ENCODE data around the gene ZFP92. TPM values are rescaled to one million over a fixed set of nuclear protein-coding genes. Genes with fewer than 3 reads are reported as not detected.
A peak's percentile ranks its signal among the peaks of the same experiment; 100 is the strongest.

ZFP92 gene
- total RNA-seq, 2 donors from 2014 or later: 0.65 to 0.90 TPM

DNA sequence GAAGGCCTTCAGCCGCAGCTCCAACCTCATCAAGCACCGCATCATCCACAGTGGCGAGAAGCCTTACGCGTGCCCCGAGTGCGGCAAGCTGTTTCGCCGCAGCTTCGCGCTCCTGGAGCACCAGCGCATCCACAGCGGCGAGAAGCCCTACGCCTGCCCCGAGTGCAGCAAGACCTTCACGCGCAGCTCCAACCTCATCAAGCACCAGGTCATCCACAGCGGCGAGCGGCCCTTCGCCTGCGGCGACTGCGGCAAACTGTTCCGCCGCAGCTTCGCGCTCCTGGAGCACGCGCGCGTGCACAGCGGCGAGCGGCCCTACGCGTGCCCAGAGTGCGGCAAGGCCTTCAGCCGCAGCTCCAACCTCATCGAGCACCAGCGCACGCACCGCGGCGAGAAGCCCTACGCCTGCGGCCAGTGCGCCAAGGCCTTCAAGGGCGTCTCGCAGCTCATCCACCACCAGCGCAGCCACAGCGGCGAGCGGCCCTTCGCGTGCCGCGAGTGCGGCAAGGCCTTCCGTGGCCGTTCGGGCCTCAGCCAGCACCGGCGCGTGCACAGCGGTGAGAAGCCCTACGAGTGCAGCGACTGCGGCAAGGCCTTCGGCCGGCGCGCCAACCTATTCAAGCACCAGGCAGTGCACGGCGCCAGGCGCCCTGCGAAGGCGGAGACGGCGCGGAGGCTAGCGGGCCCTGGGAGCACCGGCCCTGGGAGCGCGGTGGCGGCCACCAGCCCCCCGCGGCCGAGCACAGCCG, 9.8 kb downstream of the ZFP92 start:
- intact Hi-C loops (cut with DNase I): no loop called here
- no peak for DNase-seq (ENCODE audit: low spot score)

DNA sequence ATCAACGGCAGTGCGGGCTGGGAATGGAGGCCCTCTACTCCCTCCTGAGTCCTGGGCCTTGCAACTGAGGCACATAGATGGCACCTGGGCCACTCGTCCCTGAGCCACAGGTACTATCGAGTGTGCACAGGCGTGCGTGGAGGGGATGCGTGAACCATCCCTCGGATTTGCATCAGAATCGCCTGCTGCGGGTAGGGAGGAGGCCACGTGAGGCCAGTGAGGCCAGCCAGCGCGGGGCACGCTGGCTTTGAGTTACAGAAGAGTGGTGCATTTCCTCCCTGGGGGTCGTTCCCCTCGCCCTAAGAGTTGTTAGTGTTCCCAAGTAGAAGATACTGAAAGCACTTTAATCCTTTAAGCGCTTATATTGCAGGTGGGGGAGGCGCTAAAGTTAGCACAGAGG, 10.6 kb downstream of the ZFP92 start:
- intact Hi-C loops (cut with DNase I): no loop called here
- no peak for DNase-seq (ENCODE audit: low spot score)

DNA sequence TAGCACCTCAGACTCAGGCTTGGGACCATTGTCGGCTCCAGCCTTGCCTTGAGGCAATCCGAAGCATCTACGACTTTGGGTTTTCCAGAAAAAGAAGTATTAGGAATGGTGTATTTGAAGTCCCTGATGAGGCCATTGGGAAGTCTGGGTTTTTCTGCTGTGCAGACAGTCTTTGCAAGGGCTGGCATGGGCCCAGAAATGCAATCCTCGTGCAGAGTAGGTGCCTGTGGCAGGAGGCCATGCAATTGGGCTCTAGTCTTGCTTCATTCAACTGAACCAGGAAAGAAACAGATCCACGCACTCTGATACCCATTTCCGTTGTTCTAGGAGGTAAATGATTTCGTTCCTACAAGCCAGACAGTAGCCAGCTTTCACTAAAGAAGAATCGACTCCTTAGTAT, 12.4 kb downstream of the ZFP92 start:
- DNase-seq (ENCODE audit: low spot score): no peak
- intact Hi-C loops (cut with DNase I): no loop called here

DNA sequence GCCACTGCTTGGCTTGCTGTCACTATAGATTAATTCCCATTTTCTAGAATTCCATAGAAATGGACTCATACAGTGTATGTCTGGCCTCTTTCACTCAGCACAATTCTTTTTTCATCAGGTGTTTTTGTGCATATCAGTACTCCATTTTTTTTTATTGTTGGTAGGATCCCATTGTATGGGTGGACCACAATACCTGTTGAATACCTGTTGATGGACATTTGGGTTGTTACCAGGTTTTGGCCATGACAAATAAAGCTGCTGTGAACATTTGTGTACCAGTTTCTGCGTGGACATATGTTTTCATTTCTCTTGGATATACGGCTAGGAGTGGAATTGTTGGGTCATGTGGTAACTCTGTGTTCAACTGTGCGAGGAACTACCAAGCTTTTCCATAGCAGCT, 14.9 kb downstream of the ZFP92 start:
- intact Hi-C loops (cut with DNase I): no loop called here

GRCh38 chrX:153430796-153431195, 19.5 kb downstream of the ZFP92 start:
- intact Hi-C loops (cut with DNase I): no loop called here

More for the DNA sequence above, 14.9 kb downstream of the ZFP92 start:
- no peak for DNase-seq (ENCODE audit: low spot score)

DNA sequence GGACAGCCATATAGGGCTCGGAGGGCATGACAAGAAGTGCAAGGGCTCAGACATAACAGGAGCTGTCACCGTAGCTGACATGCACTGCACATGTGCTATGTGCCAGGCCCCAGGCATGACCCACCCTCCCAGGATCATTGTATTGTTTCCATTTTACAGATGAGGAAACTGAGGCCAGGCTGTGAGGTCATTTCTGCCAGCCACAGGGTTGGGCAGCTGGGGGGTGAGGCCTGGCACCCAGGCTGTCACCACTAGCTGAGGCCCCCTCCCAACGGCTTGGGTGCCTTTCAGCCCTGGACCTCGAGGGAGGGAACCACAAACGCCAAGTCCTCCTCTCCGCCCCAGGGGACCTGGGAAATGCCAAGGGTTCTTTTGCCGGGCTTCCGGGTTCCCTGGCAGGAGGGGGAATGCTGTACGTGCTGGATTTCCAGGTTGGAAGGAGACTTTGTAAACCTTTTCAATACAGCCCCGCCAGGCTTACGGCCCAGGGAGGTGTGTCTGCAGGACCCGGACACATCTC, 21.9 kb downstream of the ZFP92 start:
- intact Hi-C loops (cut with DNase I): no loop called here
- peak; percentile 62 for DNase-seq (ENCODE audit: low spot score)

More at GRCh38 chrX:153430796-153431195, 19.5 kb downstream of the ZFP92 start:
- peak; percentile 29 for DNase-seq (ENCODE audit: low spot score)

DNA sequence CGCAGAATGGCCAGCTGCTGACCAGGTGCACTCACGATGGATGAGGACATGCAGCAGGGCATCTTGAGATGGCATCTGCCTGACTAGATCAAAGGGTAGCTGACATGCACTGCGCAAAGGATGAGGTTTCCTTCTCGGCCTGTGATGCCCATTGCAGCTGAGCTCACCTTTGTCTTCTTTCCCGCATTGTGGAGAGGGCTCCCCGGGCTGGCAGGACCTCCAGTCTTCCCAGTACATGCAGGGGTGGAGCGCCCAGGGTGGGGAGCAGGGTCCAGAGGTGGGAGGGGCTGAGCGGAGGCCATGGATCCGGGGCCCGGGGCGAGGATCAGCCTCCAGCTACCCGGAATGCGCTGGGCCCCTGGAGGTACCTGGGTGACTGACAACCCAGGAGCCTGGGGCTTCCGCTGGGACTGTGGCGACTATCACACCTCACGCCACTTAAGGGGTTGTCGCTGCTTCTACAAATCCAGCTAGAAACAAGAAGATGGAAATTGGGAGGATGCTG, 22.6 kb downstream of the ZFP92 start:
- intact Hi-C loops (cut with DNase I): no loop called here
- DNase-seq (ENCODE audit: low spot score): peak; percentile 67

- peak; percentile 30 for DNase-seq (ENCODE audit: low spot score)
- intact Hi-C loops (cut with DNase I): no loop called here
Measured at GRCh38 chrX:153434801-153435200, 23.5 kb downstream of the ZFP92 start.

DNA sequence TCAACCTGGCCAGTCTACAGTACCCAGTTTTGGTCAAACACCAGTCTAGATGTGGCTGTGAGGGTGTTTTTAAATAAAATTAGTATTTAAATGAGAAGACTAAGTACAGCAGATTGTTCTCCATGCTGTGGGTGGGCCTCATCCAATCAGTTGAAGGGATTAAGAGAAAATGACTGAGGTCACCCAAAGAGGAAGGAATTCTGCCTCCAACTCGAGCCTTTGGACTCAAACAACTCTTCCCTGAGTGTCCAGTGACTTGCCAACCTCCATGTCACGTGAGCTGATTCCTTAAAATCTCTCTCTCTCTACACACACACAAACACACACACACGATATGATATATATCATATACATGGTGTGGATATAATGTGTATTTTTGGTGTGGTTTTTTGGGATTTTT, 24.6 kb downstream of the ZFP92 start:
- DNase-seq (ENCODE audit: low spot score): no peak
- intact Hi-C loops (cut with DNase I): no loop called here

DNA sequence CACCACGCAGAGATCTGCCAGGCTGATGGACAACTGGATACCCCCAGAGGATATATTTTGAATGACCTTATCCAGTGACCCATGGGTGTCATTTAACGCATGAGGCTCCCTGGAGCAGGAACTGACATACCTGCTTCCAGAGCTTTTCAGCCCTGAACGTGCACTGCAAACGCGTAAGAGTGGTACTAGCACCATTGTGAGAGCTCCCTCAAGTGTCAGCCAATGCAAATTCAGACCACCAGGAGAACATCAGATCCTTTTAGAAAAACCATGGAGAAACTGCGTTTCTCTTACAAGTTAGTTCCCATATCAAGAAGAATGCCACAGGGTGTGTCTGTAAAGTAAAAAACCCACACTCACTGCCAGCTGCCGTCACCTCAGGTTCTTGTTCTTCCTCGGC, 27.3 kb downstream of the ZFP92 start:
- intact Hi-C loops (cut with DNase I): no loop called here
- DNase-seq (ENCODE audit: low spot score): peak; percentile 19

DNA sequence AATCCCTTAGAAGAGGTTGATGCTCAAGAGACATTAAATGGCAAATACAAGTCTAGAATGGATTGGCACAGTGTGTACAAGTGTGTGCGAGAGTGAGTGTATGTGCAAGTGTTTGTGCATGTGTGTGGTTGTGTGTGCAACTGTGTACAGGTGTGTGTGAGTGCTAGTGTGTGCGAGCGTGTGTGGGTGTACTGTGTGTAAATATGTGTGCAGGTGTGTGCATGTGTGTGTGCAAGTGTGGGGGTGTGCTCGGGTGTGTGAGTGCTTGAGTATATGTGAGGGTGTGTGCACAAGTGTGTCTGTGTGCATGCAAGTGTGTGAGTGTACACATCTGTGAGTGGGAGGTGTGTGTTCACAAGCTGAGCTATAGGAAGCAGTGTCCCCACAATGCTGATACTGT, 28.7 kb downstream of the ZFP92 start:
- DNase-seq (ENCODE audit: low spot score): peak; percentile 60
- intact Hi-C loops (cut with DNase I): loop anchor here in 1 of 2 donors (10.0 kb wide), 1 partner anchor 405 kb away; no protein-coding TSS in a partner anchor

- peak; percentile 68 for DNase-seq (ENCODE audit: low spot score)
- intact Hi-C loops (cut with DNase I): loop anchor here in 1 of 2 donors (10.0 kb wide), 1 partner anchor 406 kb away; no protein-coding TSS in a partner anchor
Measured at GRCh38 chrX:153440556-153441135, 29.4 kb downstream of the ZFP92 start.

- DNase-seq (ENCODE audit: low spot score): no peak
- intact Hi-C loops (cut with DNase I): loop anchor here in 1 of 2 donors (10.0 kb wide), 1 partner anchor 406 kb away; no protein-coding TSS in a partner anchor
Measured at GRCh38 chrX:153441296-153441695, 30.0 kb downstream of the ZFP92 start.

DNA sequence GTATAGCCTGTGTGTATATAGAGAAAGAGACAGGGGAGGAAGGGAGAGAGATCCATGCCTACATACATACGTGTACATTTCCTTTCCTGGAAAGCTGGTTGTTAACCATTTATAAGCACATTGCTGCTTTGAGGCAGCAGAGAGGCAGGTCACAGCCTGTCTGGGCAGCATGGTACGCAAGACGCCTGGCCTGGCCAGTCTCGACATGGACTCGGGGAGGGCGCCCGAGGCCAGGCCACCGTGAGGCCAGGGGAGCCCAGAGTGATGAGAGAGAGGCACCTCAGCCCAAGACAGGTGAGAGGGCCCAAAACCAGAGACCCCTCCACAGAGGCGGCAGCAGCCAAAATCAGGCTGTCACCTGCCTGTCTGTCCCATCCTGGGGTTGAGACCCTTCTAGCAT, 30.7 kb downstream of the ZFP92 start:
- intact Hi-C loops (cut with DNase I): loop anchor here in 1 of 2 donors (10.0 kb wide), 1 partner anchor 407 kb away; no protein-coding TSS in a partner anchor
- peak; percentile 62 for DNase-seq (ENCODE audit: low spot score)

DNA sequence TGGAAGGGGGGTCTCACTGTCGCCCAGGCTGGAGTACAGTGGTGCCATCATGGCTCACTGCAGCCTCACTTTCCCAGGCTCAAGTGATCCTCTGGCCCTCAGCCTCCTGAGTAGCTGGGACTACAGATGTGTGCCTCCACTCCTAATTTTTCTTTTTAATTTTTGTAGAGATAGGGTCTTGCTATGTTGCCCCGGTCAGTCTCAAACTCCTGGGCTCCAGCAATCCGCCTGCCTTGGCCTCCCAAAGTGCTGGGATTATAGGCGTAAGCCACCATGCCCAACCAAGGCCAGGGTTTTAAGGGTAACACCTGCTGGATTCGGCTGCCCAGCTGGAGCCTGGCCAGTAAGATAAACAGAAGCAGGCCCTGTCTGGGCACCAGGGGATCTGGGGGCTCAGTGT, 31.2 kb downstream of the ZFP92 start:
- intact Hi-C loops (cut with DNase I): loop anchor here in 1 of 2 donors (10.0 kb wide), 1 partner anchor 408 kb away; no protein-coding TSS in a partner anchor

GRCh38 chrX:153443476-153444332, 32.4 kb downstream of the ZFP92 start:
- DNase-seq (ENCODE audit: low spot score): peak; percentile 79
- intact Hi-C loops (cut with DNase I): loop anchor here in 1 of 2 donors (10.0 kb wide), 1 partner anchor 409 kb away; no protein-coding TSS in a partner anchor

More for the DNA sequence above, 31.2 kb downstream of the ZFP92 start:
- peak; percentile 47 for DNase-seq (ENCODE audit: low spot score)

DNA sequence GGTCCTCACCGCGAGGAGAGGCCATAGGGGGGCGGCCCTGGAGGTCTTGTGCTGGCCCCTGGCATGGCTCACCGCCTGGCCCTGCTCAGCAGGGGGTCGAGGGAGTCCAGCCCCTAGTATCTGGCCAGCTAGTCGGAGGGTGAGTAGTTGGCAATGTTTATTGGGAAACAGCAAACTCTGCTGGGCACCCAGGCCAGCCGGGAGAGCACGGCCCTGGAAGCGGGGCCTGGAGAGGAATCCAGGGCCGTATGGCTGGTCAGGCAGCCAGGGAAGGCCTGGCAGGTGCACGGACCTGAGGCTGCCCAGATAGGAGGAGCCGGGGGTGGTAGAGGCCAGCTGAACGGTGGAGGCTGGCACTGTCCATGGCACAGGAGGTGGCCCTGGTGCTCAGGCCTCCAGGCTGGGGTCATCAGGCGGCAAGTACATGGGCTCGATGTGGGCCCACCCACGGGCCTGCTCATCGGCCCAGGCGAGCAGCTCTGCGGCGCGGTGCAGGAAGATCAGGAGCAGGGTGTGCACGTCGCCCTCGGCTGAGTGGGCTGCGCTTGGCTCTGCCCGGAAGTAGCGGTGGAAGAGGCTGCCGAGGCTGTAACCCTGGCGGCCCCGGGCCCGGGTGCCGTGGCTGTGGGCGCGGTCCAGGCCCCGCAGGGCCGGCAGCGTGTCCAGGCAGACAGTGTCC, 33.2 kb downstream of the ZFP92 start:
- intact Hi-C loops (cut with DNase I): loop anchor here in 1 of 2 donors (10.0 kb wide), 1 partner anchor 410 kb away; no protein-coding TSS in a partner anchor
- DNase-seq (ENCODE audit: low spot score): peak; percentile 68

GRCh38 chrX:153445106-153445855, 34.0 kb downstream of the ZFP92 start:
- peak; percentile 68 for DNase-seq (ENCODE audit: low spot score)
- intact Hi-C loops (cut with DNase I): loop anchor here in 1 of 2 donors (10.0 kb wide), 1 partner anchor 410 kb away; no protein-coding TSS in a partner anchor
